GM12878 (cell line): ENCODE data around the gene GTF2IRD1. TPM values are rescaled to one million over a fixed set of nuclear protein-coding genes. Genes with fewer than 3 reads are reported as not detected.
A peak's percentile ranks its signal among the peaks of the same experiment; 100 is the strongest.

Experiments
- ATAC-seq: fragments of 200-7000 bp; cut with Tn5 transposase; 3 replicates; pipeline ENCODE4 v1.9.1; 2020; ENCODE audit warnings: mild to moderate bottlenecking, moderate library complexity
- BruUV-seq: library from RNA; stranded (reverse); fragments of 400-500 nt; replicated peaks from 2 replicates; lab custom pipeline; 2021; lab: Mats Ljungman, UMichigan
- CTCF ChIA-PET: fragments of 300-600 bp; sonication (Branson Sonifier 250); formaldehyde crosslinking; extraction: SDS; loops from one replicate; lab custom pipeline; 2021; ENCODE audit warnings: inconsistent platforms; lab: Yijun Ruan, JAX
- POLR2A ChIA-PET: fragments of 350-600 bp; formaldehyde crosslinking; extraction: SDS; loops from one replicate; lab custom pipeline; 2021; ENCODE audit warnings: inconsistent platforms; lab: Charles Lee
- RAD21 ChIA-PET: fragments of 300-600 bp; sonication (Branson Sonifier 250); formaldehyde crosslinking; loops from one replicate; lab custom pipeline; 2023; ENCODE audit warnings: antibody characterized with exemption; ENCODE audit not compliant: unreplicated experiment; lab: Charles Lee
- SMC1A ChIA-PET: fragments of 300-600 bp; sonication (Branson Sonifier 250); formaldehyde crosslinking; loops from one replicate; lab custom pipeline; 2023; ENCODE audit not compliant: unreplicated experiment, uncharacterized antibody; lab: Charles Lee
- DNase-seq: peaks from one replicate; pipeline ENCODE4 v3.0.0-alpha.2; 2011; ENCODE audit warnings: low read depth, low spot score
- FAIRE-seq: peaks from 3 replicates; lab custom pipeline; 2011; peaks lifted over from hg19 to GRCh38; lab: Jason Lieb, UNC
- H2AFZ ChIP-seq: 2 replicates; pipeline ENCODE4 v1.6.0; 2011; ENCODE audit warnings: low read depth, low read length, control low read depth; ENCODE audit not compliant: control insufficient read depth
- H3K27ac ChIP-seq: 2 replicates; pipeline ENCODE4 v1.5.1; 2011; ENCODE audit warnings: control low read depth; ENCODE audit not compliant: control insufficient read depth, insufficient read depth
- H3K27me3 ChIP-seq, 2 experiments: replicated peaks in 1 of 2; 2 replicates each; pipeline versions ENCODE4 v1.6.0 to v1.6.1; 2011; ENCODE audit warnings: low read length in 1 of 2; ENCODE audit not compliant: control insufficient read depth in 2 of 2, insufficient read depth in 2 of 2
- H3K36me3 ChIP-seq, 2 experiments: 2 replicates each; pipeline ENCODE4 v1.5.1; 2011; ENCODE audit warnings: low read length in 1 of 2; ENCODE audit not compliant: control insufficient read depth in 2 of 2, insufficient read depth in 2 of 2
- H3K4me1 ChIP-seq: 2 replicates; pipeline ENCODE4 v1.6.1; 2011; ENCODE audit warnings: mild to moderate bottlenecking, low read length, moderate library complexity, mixed read lengths; ENCODE audit not compliant: control insufficient read depth, insufficient read depth
- H3K4me2 ChIP-seq: 2 replicates; pipeline ENCODE4 v1.6.0; 2011; ENCODE audit warnings: control low read depth; ENCODE audit not compliant: control insufficient read depth, insufficient read depth
- H3K4me3 ChIP-seq: fragments of 200-600 bp; sonication (generic); 2 replicates; pipeline ENCODE4 v1.5.1; 2016
- H3K79me2 ChIP-seq: 2 replicates; pipeline ENCODE4 v1.6.0; 2011; ENCODE audit warnings: low read length; ENCODE audit not compliant: control insufficient read depth, insufficient read depth
- H3K9ac ChIP-seq: 2 replicates; pipeline ENCODE4 v1.8.0; 2011; ENCODE audit warnings: low read length, control low read depth, mixed read lengths; ENCODE audit not compliant: control insufficient read depth, insufficient read depth
- H3K9me3 ChIP-seq: replicated peaks from 3 replicates; pipeline ENCODE4 v1.5.1; 2011; ENCODE audit warnings: mild to moderate bottlenecking, low read length; ENCODE audit not compliant: control insufficient read depth, insufficient read depth
- H4K20me1 ChIP-seq: 2 replicates; pipeline ENCODE4 v1.6.0; 2011; ENCODE audit not compliant: control insufficient read depth, insufficient read depth
- FOXM1 ChIP-seq: IDR thresholded peaks from 2 replicates; pipeline ENCODE4 v1.6.1; 2012; ENCODE audit warnings: low read depth, mild to moderate bottlenecking, inconsistent platforms, low read length, moderate library complexity
- MEF2B ChIP-seq: fragments of 450-650 bp; IDR thresholded peaks from 2 replicates; pipeline ENCODE4 v1.6.1; 2018; ENCODE audit warnings: mild to moderate bottlenecking, moderate library complexity; ENCODE audit not compliant: partially characterized antibody, poor library complexity, severe bottlenecking
- MYC ChIP-seq: IDR thresholded peaks from 2 replicates; pipeline ENCODE4 v1.6.1; 2011; ENCODE audit warnings: mild to moderate bottlenecking, low read length, moderate library complexity, inconsistent platforms; ENCODE audit not compliant: insufficient read depth, insufficient replicate concordance, insufficient read length, severe bottlenecking
- YY1 ChIP-seq: IDR thresholded peaks from 2 replicates; pipeline ENCODE4 v1.6.1; 2011; ENCODE audit warnings: low read depth, mild to moderate bottlenecking, low read length
- ZBED1 ChIP-seq: IDR thresholded peaks from 2 replicates; pipeline ENCODE4 v1.6.1; 2016; ENCODE audit warnings: borderline replicate concordance
- WGBS: methylation state at CpG from one replicate; pipeline ENCODE4 v1.1.6; 2016; ENCODE audit warnings: low lambda C conversion rate; ENCODE audit not compliant: insufficient replicate concordance, insufficient coverage; ENCODE audit errors: missing lambda C conversion rate; 5-methylcytosine and 5-hydroxymethylcytosine counted together
- in situ Hi-C: fragments of 300-500 bp; cut with MboI; formaldehyde crosslinking; loops from 9 replicates; pipeline ENCODE4 v1.14.3; 2018; ENCODE audit warnings: mixed read lengths
- intact Hi-C: fragments of 100-400 bp; cut with micrococcal nuclease; formaldehyde crosslinking; loops from one replicate; pipeline ENCODE4 v1.14.2; 2022; ENCODE audit not compliant: unreplicated experiment
- polyA plus RNA-seq, 11 experiments: library from polyadenylated mRNA; depleted of rRNA in 4 of 11; unstranded in 6 of 11; stranded (reverse) in 5 of 11; fragments of >200 nt; fragmentation: Nextera tagmentation in 4 of 11; fragmentation: Illumina TruSeq in 1 of 11; extraction: Ambion mirVana in 4 of 11; extraction: Trizol in 1 of 11; gene quantifications; 1 replicate in 1 of 11; 2 replicates in 10 of 11; pipeline versions ENCODE4 v1.2.1 to v1.2.3, GENCODE V29; 2011 to 2016; ENCODE audit warnings: inconsistent platforms in 2 of 11, missing spikeins in 2 of 11, low read depth in 1 of 11
- total RNA-seq, 4 experiments: library from RNA; depleted of rRNA in 3 of 4; stranded (reverse); fragments of >200 nt in 3 of 4; fragmentation: Illumina TruSeq in 1 of 4; extraction: Trizol in 1 of 4; gene quantifications; 2 replicates each; pipeline versions ENCODE4 v1.2.1 to v1.2.3, GENCODE V29; 2013 to 2021

The GTF2IRD1 gene
- total and polyA plus RNA-seq, 10 of the 15 experiments (the other 5 are each of a cell fraction or from before 2014, with no cell fraction given), result 0.48 to 3.0 (median 1.3) TPM

- SMC1A ChIA-PET, result no interaction called here
- no peak overlapping the region for H2AFZ ChIP-seq
- H4K20me1 ChIP-seq, result no peaks in the 10 kb centered on the region
- CTCF ChIA-PET, result no interaction called here
- H3K4me3 ChIP-seq, result no peak overlapping the region
- RAD21 ChIA-PET, result no interaction called here
- H3K4me2 ChIP-seq, result no peak overlapping the region
- no peak for TF ChIP-seq YY1
- no peak for TF ChIP-seq MYC
- ATAC-seq, result no peak
- H3K9me3 ChIP-seq, result no peaks in the 10 kb centered on the region
- BruUV-seq, result no TSS peak
- H3K4me1 ChIP-seq, result peaks cover 24% of the 10 kb centered on the region
- intact Hi-C loops (no loop called here), in situ Hi-C loops (no loop called here)
- no peaks in the 10 kb centered on the region for H3K27me3 ChIP-seq
- POLR2A ChIA-PET, result interaction anchor here (1.0 kb wide), 1 partner anchor 43 kb away, joined by 3 read pairs; no protein-coding TSS in a partner anchor
- H3K36me3 ChIP-seq, result no peaks in the 10 kb centered on the region
- H3K9ac ChIP-seq, result no peak overlapping the region
- no peak for DNase-seq
- H3K79me2 ChIP-seq, result no peaks in the 10 kb centered on the region
- no peak overlapping the region for H3K27ac ChIP-seq
- 98% methylated on average over 16 of the region's 16 CpGs for WGBS
- no peak for FAIRE-seq
Observed at GRCh38 chr7:74590813-74591212, 137.1 kb downstream of the GTF2IRD1 start.

GRCh38 chr7:74598558-74598957 is 144.9 kb downstream of the GTF2IRD1 start:
- no peaks in the 10 kb centered on the region for H3K27me3 ChIP-seq
- H3K36me3 ChIP-seq, result no peaks in the 10 kb centered on the region
- H3K4me1 ChIP-seq, result peaks cover 16% of the 10 kb centered on the region
- FAIRE-seq, result no peak
- 0% methylated on average over 1 of the region's 1 CpG for WGBS
- SMC1A ChIA-PET, result interaction anchor here (1.6 kb wide), 1 partner anchor 9 kb away, joined by 3 read pairs; no protein-coding TSS in a partner anchor
- no peaks in the 10 kb centered on the region for H3K9me3 ChIP-seq
- ATAC-seq, result peak; percentile 59
- no peak overlapping the region for H3K27ac ChIP-seq
- TF ChIP-seq MEF2B (peak; percentile 5), FOXM1 (0 out of 2 replicates have a peak, but pooled peaks have one; percentile 2), ZBED1 (no peak)
- H2AFZ ChIP-seq, result no peak overlapping the region; the same call in 1 of the 2 replicates
- intact Hi-C loops, result loop anchor here (2.0 kb wide), 1 partner anchor 60 kb away; no protein-coding TSS in a partner anchor
- no TSS peak for BruUV-seq
- H3K9ac ChIP-seq, result no peak overlapping the region
- H4K20me1 ChIP-seq, result no peaks in the 10 kb centered on the region
- no peak overlapping the region for H3K4me3 ChIP-seq
- DNase-seq, result no peak
- RAD21 ChIA-PET, result no interaction called here
- H3K79me2 ChIP-seq, result no peaks in the 10 kb centered on the region
- CTCF ChIA-PET, result interaction anchor here (0.7 kb wide), 1 partner anchor 443 kb away, joined by 3 read pairs; no protein-coding TSS in a partner anchor
- POLR2A ChIA-PET, result interaction anchor here (0.7 to 1.4 kb wide), 2 partner anchors 11 to 66 kb away, joined by 3 to 7 read pairs; no protein-coding TSS in a partner anchor
- 0 out of 2 replicates have a peak overlapping the region, but pooled peaks have one; percentile 73 for H3K4me2 ChIP-seq
- in situ Hi-C loops, result no loop called here
